ENCODE measurements around the gene PRR19.

DNA sequence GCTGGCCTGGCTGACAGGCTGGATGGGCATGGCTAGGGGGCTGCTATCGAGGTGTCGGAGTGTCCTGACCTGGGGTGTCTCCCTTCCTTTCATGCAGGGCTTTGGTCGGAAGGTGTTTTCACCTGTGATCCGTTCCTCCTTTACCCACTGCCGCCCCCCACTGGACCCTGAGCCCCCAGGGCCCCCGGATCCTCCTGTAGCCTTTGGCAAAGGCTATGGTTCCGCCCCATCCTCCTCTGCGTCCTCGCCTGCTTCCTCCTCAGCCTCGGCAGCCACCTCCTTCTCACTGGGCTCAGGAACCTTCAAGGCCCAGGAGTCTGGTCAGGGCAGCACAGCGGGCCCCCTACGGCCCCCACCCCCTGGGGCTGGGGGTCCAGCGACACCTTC is 11.8 kb upstream of the PRR19 start:
- no peak for TF ChIP-seq YY1 (IDR thresholded peaks at IDR 0.05)
- TF ChIP-seq, protein P1, sequence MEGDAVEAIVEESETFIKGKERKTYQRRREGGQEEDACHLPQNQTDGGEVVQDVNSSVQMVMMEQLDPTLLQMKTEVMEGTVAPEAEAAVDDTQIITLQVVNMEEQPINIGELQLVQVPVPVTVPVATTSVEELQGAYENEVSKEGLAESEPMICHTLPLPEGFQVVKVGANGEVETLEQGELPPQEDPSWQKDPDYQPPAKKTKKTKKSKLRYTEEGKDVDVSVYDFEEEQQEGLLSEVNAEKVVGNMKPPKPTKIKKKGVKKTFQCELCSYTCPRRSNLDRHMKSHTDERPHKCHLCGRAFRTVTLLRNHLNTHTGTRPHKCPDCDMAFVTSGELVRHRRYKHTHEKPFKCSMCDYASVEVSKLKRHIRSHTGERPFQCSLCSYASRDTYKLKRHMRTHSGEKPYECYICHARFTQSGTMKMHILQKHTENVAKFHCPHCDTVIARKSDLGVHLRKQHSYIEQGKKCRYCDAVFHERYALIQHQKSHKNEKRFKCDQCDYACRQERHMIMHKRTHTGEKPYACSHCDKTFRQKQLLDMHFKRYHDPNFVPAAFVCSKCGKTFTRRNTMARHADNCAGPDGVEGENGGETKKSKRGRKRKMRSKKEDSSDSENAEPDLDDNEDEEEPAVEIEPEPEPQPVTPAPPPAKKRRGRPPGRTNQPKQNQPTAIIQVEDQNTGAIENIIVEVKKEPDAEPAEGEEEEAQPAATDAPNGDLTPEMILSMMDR (IDR thresholded peaks at IDR 0.05; ENCODE audit: low read depth, low read length, missing input control): no peak
- TF ChIP-seq MAX (IDR thresholded peaks at IDR 0.05): no peak
- TF ChIP-seq FOXA1 (IDR thresholded peaks at IDR 0.05): no peak
